SK-N-MC (cell line): Measurements from ENCODE around the gene ADK.
"Not testable (repeated sequence)": the region's sequence is repeated elsewhere in the genome, so short reads cannot be mapped to it uniquely, and the experiment has no call there.

Experiments used
- EZH2 ChIP-seq: fragments of 200-600 bp; sonication (generic); IDR thresholded peaks from one replicate; pipeline ENCODE4 v1.6.1; 2017; ENCODE audit warnings: antibody characterized with exemption
- POLR2AphosphoS5 ChIP-seq: IDR thresholded peaks from 2 replicates; pipeline ENCODE4 v1.6.1; 2012; ENCODE audit warnings: mild to moderate bottlenecking, low read depth, low read length, borderline replicate concordance

DNA sequence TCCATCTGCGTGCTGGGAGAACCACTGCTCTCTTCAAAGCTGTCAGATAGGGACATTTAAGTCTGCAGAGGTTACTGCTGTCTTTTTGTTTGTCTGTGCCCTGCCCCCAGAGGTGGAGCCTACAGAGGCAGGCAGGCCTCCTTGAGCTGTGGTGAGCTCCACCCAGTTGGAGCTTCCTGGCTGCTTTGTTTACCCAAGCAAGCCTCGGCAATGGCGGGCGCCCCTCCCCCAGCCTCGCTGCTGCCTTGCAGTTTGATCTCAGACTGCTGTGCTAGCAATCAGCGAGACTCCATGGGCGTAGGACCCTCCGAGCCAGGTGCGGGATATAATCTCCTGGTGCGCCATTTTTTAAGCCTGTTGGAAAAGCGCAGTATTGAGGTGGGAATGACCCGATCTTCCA is 422.5 kb downstream of the ADK start:
- TF ChIP-seq POLR2AphosphoS5, EZH2: not testable (repeated sequence)
